ENCODE measurements around the gene TNFRSF19.

Gene TNFRSF19

DNA sequence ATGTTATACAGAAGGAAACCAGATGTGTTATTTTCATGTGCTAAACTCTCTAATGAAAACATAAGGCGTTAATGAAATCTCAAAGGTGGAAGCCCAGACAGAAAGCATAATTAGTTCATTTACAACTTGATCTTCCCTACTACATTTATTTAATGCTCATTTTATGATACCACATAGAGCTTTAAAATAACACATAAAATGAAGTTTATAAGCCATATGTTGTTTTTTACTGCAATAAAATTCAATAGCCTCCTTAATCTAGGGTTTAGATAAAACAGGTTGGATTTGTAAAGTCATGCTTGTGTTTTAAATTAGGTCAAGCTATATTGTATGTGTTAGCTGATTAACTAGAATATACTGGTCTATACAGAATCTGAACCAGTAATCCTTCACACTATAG is 81.2 kb downstream of the TNFRSF19 start:
- H3K27ac ChIP-seq = no peak overlapping the region
- TF ChIP-seq, protein P1, sequence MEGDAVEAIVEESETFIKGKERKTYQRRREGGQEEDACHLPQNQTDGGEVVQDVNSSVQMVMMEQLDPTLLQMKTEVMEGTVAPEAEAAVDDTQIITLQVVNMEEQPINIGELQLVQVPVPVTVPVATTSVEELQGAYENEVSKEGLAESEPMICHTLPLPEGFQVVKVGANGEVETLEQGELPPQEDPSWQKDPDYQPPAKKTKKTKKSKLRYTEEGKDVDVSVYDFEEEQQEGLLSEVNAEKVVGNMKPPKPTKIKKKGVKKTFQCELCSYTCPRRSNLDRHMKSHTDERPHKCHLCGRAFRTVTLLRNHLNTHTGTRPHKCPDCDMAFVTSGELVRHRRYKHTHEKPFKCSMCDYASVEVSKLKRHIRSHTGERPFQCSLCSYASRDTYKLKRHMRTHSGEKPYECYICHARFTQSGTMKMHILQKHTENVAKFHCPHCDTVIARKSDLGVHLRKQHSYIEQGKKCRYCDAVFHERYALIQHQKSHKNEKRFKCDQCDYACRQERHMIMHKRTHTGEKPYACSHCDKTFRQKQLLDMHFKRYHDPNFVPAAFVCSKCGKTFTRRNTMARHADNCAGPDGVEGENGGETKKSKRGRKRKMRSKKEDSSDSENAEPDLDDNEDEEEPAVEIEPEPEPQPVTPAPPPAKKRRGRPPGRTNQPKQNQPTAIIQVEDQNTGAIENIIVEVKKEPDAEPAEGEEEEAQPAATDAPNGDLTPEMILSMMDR (conservative IDR thresholded peaks at IDR 0.05) = no peak

DNA sequence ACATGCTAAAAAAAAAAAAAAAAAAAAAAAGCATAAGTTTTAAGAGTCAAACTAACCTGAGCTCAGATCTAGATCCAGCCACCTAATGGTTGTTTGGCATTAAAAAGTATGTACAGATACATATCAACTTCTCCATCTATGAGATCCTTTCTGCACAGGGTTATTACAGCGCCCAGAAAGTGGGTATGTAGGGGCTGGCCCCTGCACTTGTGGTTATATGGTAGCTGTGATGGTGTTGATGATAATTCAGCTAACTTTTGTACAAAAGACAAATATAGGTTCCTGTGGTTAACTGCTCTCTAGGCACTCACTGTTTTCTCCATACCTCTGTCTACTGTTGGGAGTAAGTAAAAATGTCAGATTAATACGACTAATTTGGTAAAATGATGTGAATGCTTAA is 81.7 kb downstream of the TNFRSF19 start:
- no peak overlapping the region for H3K27ac ChIP-seq
- TF ChIP-seq, protein P1 (conservative IDR thresholded peaks at IDR 0.05) = no peak

DNA sequence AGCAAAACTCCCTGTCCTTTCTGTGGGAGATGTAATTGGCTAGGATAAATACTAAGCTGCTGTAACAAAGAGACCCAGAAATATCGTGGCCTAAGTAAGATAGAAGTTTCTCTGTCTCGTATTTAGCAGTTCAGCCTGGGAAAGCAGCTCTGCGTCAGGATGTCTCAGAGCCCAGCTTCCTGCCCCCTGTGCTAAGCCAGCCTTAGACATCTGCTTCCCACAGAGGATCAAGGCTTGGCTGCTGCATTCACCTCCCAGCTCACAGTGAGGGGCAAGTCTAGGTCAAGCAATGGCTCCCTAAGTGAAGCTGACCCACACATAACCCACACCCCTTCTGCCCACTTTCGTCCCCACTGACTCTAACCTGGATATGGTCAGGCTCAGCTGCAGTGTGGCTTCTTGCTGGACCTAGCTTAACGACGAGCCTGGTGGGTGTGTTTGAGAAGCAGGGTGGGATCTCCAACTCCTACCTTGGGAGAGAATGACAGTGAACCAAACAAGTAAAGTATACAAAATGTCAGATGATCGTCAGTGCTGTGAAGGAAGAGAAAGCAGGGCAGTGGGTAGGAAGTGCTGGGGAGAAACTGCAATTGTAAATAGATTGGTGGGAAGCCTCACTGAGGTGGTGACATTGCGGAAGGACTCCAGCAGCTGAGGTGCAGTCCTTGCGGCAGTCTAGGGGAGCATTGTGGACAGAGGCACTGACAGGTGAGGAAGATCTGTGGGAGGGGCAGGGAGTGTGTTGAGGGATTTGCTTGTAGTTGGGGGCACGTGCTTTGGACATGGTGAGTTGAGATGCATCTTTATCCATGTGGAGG is 82.9 kb downstream of the TNFRSF19 start:
- H3K27ac ChIP-seq = no peak overlapping the region
- TF ChIP-seq, protein P1 (conservative IDR thresholded peaks at IDR 0.05) = no peak

DNA sequence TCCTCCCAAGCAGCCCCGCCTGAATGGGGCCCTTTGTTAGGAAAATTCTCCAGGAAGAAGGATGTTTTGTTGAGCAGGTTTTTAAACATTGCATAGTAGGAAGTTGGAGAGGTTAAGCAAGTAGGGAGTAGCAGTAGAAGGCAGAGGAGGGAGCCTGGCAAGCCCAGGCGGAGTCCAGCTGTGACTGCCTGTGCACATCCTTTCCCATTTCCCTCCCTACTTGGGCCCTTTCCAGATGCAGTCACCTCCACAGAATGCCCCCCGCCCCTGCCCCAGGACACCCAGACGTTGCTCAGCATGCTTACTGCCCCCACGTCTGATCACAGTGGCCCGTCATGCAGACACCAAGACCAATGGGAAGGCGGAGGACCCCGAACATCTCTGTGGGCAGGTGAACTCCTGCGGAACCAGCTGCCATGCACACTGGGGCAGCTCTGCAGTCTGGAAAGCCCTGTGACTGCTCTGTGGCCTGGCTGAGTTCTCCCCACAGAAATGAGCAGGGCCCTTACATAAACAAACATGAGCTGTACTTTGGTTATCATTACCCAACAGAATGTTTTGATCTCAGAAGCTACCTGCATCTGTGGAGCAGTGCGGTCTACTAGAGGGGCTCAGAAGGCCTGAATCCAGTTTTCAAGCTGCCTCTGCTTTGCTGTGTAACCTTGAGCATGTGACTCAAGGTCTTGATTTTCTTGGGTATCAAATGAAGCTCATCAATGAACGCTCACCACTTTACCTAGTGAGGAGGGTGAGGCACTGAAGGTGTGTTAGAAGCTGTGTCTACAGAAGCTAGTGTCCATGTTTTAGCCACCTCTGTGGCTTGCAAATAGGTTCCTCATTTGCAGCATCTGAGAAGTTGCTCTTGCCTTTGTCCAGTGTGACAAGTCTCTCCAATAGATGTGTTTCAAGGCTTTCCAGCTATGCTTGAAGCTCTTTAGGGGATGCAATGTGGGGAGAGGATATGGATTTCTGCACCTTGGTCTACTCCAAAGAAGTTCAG is 84.2 kb downstream of the TNFRSF19 start:
- H3K27ac ChIP-seq = no peak overlapping the region
- TF ChIP-seq, protein P1 (conservative IDR thresholded peaks at IDR 0.05) = no peak

DNA sequence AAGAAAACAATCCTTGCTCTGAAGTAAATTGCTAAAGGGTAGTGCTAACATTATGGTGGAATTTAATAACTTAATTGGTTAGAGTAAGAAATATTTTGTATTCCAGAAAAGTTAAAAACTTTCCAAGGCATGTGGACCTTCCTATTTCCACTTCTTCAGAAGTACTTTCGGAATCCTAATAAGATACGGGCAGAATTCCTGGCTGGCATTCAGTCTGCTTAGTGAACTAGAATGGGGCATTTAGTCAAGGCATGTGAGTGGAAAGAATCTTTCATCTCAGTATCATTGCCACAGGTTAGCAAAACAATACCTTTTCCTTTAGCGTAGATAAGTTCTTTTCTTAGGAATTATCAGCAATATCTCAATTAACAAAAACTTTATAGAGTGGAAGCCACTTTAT is 85.1 kb downstream of the TNFRSF19 start:
- TF ChIP-seq, protein P1 (conservative IDR thresholded peaks at IDR 0.05) = no peak
- H3K27ac ChIP-seq = no peak overlapping the region

DNA sequence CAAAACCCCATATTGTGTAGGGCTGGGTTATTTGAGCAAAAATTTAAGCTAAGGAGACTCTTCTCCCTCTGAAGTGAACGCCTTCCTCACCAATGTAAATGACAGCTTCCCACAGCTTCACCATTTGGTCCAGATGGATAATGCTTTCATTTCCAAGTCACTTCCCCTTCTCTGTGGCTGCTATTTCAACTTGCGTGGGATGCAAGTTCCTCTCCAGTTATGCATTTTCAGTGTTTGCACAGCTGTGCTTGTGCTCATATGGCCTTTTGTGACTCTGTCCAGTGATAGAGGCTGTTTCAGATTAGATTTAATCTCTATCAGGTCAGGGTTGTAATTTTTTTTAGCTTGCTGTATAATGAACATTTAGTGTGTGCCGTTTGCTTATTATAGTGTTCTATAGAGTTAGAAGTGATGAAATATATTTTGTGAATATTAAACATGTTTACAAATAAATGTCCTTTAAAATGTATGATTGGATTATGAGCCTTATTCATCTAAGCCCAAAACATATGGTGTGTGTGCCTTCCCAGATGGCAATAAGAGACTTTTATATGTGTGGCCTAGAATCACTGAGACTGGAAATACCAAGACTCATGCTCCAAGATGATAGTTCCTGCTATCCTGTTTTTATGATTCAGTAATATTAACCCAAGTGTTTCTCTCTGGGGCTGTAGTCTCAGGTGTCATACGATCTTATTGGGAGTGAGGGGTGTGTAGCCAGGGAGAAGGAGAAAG is 86.6 kb downstream of the TNFRSF19 start:
- no peak overlapping the region; the same call in 1 of the 2 replicates for H3K27ac ChIP-seq
- TF ChIP-seq, protein P1 (conservative IDR thresholded peaks at IDR 0.05) = no peak
